HUES64 (cell line): ENCODE data around the gene PRKD1.

Experiments used
- H3K27ac ChIP-seq: 2 replicates; pipeline ENCODE4 v1.7.0; 2013; ENCODE audit warnings: low read depth, low read length, inconsistent platforms
- H3K27me3 ChIP-seq: 2 replicates; pipeline ENCODE4 v1.6.1; 2013; ENCODE audit warnings: mild to moderate bottlenecking, low read length; ENCODE audit not compliant: insufficient read depth
- H3K36me3 ChIP-seq: 2 replicates; pipeline ENCODE4 v1.6.1; 2013; ENCODE audit warnings: mild to moderate bottlenecking, low read length; ENCODE audit not compliant: insufficient read depth
- H3K4me1 ChIP-seq: 2 replicates; pipeline ENCODE4 v1.6.1; 2013; ENCODE audit warnings: mild to moderate bottlenecking, low read length, moderate library complexity; ENCODE audit not compliant: insufficient read depth
- H3K4me3 ChIP-seq: 2 replicates; pipeline ENCODE4 v1.5.1; 2013; ENCODE audit warnings: mild to moderate bottlenecking, low read length, moderate library complexity
- H3K9ac ChIP-seq: 2 replicates; pipeline ENCODE4 v1.6.1; 2013; ENCODE audit warnings: mild to moderate bottlenecking, low read depth, low read length
- H3K9me3 ChIP-seq: 2 replicates; pipeline ENCODE4 v1.6.1; 2013; ENCODE audit warnings: low read depth, low read length; ENCODE audit not compliant: insufficient read depth
- WGBS: fragments of 150-250, 120-280 bp; methylation state at CpG from one replicate; pipeline ENCODE4 v1.1.7; 2013; ENCODE audit warnings: missing lambda C conversion rate; 5-methylcytosine and 5-hydroxymethylcytosine counted together

Gene PRKD1

DNA sequence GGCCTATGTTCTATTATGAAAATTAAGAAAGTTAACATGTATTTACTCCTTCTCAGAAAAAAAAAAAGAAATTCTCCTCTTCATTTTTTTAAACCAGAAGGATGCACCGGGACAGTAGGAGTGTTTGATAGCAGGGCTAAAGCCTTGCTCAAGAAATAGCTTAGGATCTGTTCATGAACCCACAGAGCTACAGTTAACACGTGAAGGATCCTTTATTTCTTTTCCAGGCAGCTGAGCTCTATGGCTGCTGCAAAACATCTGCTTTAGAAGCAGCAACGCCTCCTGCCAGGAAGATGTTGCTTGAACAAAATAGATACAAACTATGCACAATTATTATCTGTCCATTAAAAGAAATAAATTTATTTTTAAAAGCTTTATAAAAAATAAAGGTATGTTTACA lies 254.8 kb downstream of the PRKD1 start:
- H3K4me1 ChIP-seq, result peaks cover 11% of the 10 kb centered on the region
- no peaks in the 10 kb centered on the region for H3K36me3 ChIP-seq
- H3K27ac ChIP-seq, result no peak overlapping the region
- WGBS, result 95% methylated on average over 3 of the region's 3 CpGs
- H3K27me3 ChIP-seq, result no peaks in the 10 kb centered on the region
- H3K4me3 ChIP-seq, result no peak overlapping the region
- no peak overlapping the region for H3K9ac ChIP-seq
- no peaks in the 10 kb centered on the region for H3K9me3 ChIP-seq

GRCh38 chr14:29671034-29671433 lies 256.6 kb downstream of the PRKD1 start:
- 91% methylated on average over 1 of the region's 1 CpG for WGBS
- peaks cover 14% of the 10 kb centered on the region for H3K4me1 ChIP-seq
- H3K9ac ChIP-seq, result no peak overlapping the region
- H3K4me3 ChIP-seq, result no peak overlapping the region
- H3K27me3 ChIP-seq, result no peaks in the 10 kb centered on the region
- no peaks in the 10 kb centered on the region for H3K9me3 ChIP-seq
- H3K36me3 ChIP-seq, result no peaks in the 10 kb centered on the region
- H3K27ac ChIP-seq, result no peak overlapping the region

GRCh38 chr14:29668201-29668600 lies 259.4 kb downstream of the PRKD1 start:
- Histone ChIP-seq H3K27me3 (no peaks in the 10 kb centered on the region), H3K9ac (no peak overlapping the region), H3K4me3 (no peak overlapping the region), H3K36me3 (no peaks in the 10 kb centered on the region), H3K9me3 (no peaks in the 10 kb centered on the region), H3K27ac (no peak overlapping the region), H3K4me1 (peaks cover 18% of the 10 kb centered on the region)
- WGBS, result 100% methylated on average over 1 of the region's 1 CpG

GRCh38 chr14:29664515-29664914 lies 263.1 kb downstream of the PRKD1 start:
- H3K9me3 ChIP-seq, result no peaks in the 10 kb centered on the region
- H3K27ac ChIP-seq, result no peak overlapping the region
- 90% methylated on average over 5 of the region's 5 CpGs for WGBS

DNA sequence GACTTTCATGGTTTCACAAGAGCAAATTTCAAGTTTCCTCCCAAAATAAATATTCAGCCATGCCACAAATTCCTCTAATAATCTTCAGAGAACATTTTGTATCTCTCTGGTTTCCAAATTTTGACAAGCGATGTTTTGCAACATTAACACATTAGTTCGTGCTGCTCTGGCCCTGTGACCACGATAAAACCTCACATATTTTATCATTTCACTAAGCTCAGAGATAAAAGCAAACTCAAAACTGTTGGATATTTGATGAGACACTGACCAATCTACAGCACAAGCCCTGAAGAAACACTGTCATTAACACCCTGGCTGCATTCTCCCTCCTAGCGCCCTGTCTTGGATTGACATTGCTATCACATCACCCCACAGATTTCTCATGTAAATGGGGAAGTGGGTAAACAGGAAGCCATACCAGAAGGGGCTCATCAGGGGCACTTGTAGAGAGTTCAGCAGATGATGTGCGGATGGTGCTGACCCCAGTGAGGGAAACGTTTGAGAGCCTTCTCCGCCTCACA lies 264.3 kb downstream of the PRKD1 start:
- 46% methylated on average over 7 of the region's 7 CpGs for WGBS
- Histone ChIP-seq H3K4me1 (peaks cover 20% of the 10 kb centered on the region), H3K36me3 (no peaks in the 10 kb centered on the region), H3K9ac (no peak overlapping the region), H3K27ac (peak overlapping the region; percentile 72; the same call in 1 of the 2 replicates), H3K4me3 (0 out of 2 replicates have a peak overlapping the region, but pooled peaks have one; percentile 10), H3K9me3 (no peaks in the 10 kb centered on the region), H3K27me3 (no peaks in the 10 kb centered on the region)

More at GRCh38 chr14:29664515-29664914, 263.1 kb downstream of the PRKD1 start:
- Histone ChIP-seq H3K27me3 (no peaks in the 10 kb centered on the region), H3K4me1 (peaks cover 22% of the 10 kb centered on the region), H3K36me3 (no peaks in the 10 kb centered on the region), H3K4me3 (no peak overlapping the region), H3K9ac (no peak overlapping the region)

- Histone ChIP-seq H3K4me3 (no peak overlapping the region), H3K27me3 (no peaks in the 10 kb centered on the region), H3K9me3 (no peaks in the 10 kb centered on the region), H3K27ac (no peak overlapping the region), H3K9ac (no peak overlapping the region), H3K36me3 (no peaks in the 10 kb centered on the region), H3K4me1 (no peaks in the 10 kb centered on the region)
- 94% methylated on average over 2 of the region's 4 CpGs for WGBS
Measured at GRCh38 chr14:29654901-29655550, 272.6 kb downstream of the PRKD1 start.

GRCh38 chr14:29653303-29653702 lies 274.3 kb downstream of the PRKD1 start:
- Histone ChIP-seq H3K27me3 (no peaks in the 10 kb centered on the region), H3K27ac (no peak overlapping the region), H3K4me1 (no peaks in the 10 kb centered on the region), H3K9ac (no peak overlapping the region), H3K9me3 (peaks cover 2% of the 10 kb centered on the region), H3K36me3 (no peaks in the 10 kb centered on the region), H3K4me3 (no peak overlapping the region)

- Histone ChIP-seq H3K9ac (no peak overlapping the region), H3K4me3 (no peak overlapping the region), H3K27ac (no peak overlapping the region), H3K4me1 (no peaks in the 10 kb centered on the region), H3K27me3 (no peaks in the 10 kb centered on the region), H3K9me3 (peaks cover 10% of the 10 kb centered on the region), H3K36me3 (no peaks in the 10 kb centered on the region)
Measured at GRCh38 chr14:29652571-29652970, 275.1 kb downstream of the PRKD1 start.

GRCh38 chr14:29650554-29651269 lies 276.9 kb downstream of the PRKD1 start:
- peaks cover 23% of the 10 kb centered on the region for H3K9me3 ChIP-seq
- no peak overlapping the region for H3K27ac ChIP-seq
- WGBS, result 95% methylated on average over 4 of the region's 4 CpGs
- no peak overlapping the region for H3K9ac ChIP-seq
- H3K4me3 ChIP-seq, result no peak overlapping the region
- H3K36me3 ChIP-seq, result no peaks in the 10 kb centered on the region
- no peaks in the 10 kb centered on the region for H3K27me3 ChIP-seq
- no peaks in the 10 kb centered on the region for H3K4me1 ChIP-seq

DNA sequence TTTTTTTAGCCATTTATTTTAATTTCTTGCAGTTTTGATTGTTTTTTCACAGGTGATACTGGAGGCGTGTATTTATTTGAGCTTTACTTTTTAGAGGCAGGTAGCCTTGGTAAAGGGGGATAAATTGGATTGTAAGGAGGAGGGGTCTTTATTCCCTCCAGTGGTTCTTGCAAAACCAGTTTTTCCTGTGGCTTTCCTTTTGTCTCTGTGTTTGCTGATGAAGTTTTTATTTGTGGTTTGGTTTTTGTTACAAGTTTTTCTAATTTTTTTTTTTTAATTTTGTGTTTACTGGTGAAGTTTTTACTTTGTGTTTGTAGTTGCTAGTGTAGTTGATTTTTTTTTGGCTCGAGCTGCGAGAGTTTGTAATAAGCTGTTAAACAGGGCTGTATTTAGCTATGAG lies 278.5 kb downstream of the PRKD1 start:
- no peaks in the 10 kb centered on the region for H3K36me3 ChIP-seq
- H3K27me3 ChIP-seq, result no peaks in the 10 kb centered on the region
- no peak overlapping the region for H3K4me3 ChIP-seq
- no peak overlapping the region for H3K9ac ChIP-seq
- 92% methylated on average over 3 of the region's 3 CpGs for WGBS
- peaks cover 23% of the 10 kb centered on the region for H3K9me3 ChIP-seq
- H3K4me1 ChIP-seq, result no peaks in the 10 kb centered on the region
- no peak overlapping the region for H3K27ac ChIP-seq

- H3K4me3 ChIP-seq, result no peak overlapping the region
- H3K4me1 ChIP-seq, result peaks cover 6% of the 10 kb centered on the region
- no peaks in the 10 kb centered on the region for H3K27me3 ChIP-seq
- H3K27ac ChIP-seq, result no peak overlapping the region
- peaks cover 23% of the 10 kb centered on the region for H3K9me3 ChIP-seq
- H3K36me3 ChIP-seq, result no peaks in the 10 kb centered on the region
- H3K9ac ChIP-seq, result no peak overlapping the region
Measured at GRCh38 chr14:29648045-29648444, 279.6 kb downstream of the PRKD1 start.
